Stimulated activated CD8-positive, alpha-beta memory T cell treated with anti-CD3 and anti-CD28 coated beads, Interleukin-12 subunit alpha, Interleukin-12 subunit beta, amount 100 ng/mL, for 1 hour (primary cell): ENCODE data around the gene JHY.

Source experiments
- DNase-seq: peaks from one replicate; pipeline ENCODE4 v3.0.0-alpha.2; 2020; ENCODE audit warnings: low read depth

JHY gene

DNA sequence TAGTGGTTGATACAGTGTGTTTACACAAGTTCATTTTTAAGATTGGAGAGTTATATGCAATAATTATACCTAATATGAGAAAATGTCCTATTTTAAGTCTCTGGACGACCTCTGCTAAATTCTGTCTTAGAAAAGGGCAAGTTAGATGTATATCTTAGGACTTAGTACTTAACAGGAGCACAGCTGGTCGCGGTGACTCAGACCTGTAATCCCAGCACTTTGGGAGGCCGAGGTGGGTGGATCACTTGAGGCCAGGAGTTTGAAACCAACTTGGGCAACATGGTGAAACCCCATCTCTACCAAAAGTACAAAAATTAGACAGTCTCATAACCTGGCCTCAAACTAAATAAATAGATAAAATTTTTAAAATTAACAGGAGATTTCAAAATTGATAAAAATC is 71.9 kb downstream of the JHY start:
- no peak for DNase-seq

DNA sequence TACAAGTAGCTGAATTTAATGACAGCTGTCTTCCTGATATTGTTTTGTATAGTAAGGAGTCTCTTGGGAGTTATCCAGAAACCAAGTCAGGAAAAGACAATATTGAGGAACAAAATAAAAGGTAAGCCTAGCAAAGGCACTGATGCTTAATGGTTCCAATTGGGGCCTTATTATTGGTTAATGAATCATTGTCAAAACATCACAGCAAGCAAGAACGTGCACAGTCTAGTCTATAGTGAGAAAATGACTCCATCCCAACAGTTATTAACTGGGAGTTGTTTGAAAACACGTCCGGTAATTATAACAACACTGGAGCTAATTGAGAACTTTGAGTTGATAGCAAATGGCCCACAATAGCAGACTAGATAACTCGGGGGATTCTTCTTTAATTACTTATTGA is 81.4 kb downstream of the JHY start:
- DNase-seq, result no peak

DNA sequence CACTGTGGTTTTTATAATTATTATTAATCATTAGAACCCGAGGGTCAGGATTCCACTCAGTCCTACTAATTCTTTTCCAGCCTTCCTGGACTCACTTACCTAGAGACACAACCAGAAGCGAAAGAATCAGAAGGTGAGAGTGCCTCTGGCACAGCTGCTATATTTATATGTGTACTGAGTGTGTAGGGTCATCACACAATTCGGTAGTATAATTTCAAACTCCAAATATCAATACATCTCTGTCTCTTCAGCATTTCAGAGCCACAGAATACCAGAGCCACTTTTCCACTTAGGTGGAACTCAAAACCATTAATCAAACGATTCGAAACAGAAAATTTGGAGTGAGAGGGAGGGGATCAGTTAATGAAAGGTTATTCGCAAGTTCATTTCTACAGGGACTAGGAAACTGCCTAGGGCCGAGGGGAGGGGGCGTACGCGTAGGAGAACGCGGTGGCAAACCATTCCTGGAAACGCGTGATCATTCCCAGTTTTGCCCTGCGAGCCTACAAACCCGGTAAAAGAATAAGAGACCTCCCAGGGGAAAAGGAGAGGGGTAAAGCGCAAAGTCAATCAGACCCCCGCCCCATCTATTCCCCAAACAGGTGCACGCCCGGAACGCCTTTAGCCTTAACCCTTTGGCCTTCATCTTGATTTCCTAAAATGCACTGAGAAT is 93.6 kb downstream of the JHY start:
- no peak for DNase-seq

DNA sequence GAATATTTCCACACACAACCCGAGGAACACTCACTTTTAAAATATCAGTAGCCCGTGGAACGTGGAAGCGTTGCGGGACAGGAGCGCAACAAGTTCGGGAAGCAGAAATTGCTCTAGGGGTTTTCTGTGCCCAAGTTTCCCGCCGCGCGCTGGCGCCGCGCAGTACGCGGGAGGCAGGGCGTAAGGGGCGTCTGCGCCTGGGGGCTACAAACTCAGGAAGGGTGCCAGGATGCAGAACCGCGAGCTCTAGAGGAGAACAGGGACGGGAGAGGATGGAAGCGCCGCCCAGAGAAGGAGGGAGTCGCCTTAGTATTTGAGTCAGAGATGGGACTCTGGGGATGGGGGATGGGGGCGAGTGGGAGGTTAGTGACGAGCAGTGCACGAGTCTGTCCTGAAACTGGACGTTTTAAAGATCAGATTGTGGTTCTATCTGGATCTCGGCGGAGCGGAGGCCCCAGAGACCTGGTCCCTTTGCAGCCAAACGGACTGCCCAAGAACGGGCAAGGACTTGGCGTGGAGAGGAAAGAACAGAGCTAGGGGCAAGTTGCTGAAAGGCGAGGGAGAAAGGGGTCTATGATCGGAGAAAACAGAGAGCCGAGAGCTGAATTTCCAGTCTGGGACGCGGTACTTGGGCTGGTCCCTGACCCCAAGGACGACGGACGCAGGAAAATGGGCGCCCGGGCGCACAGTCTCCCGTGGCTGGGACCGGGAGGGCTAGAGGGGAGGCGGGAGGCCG is 94.3 kb downstream of the JHY start:
- DNase-seq, result no peak

DNA sequence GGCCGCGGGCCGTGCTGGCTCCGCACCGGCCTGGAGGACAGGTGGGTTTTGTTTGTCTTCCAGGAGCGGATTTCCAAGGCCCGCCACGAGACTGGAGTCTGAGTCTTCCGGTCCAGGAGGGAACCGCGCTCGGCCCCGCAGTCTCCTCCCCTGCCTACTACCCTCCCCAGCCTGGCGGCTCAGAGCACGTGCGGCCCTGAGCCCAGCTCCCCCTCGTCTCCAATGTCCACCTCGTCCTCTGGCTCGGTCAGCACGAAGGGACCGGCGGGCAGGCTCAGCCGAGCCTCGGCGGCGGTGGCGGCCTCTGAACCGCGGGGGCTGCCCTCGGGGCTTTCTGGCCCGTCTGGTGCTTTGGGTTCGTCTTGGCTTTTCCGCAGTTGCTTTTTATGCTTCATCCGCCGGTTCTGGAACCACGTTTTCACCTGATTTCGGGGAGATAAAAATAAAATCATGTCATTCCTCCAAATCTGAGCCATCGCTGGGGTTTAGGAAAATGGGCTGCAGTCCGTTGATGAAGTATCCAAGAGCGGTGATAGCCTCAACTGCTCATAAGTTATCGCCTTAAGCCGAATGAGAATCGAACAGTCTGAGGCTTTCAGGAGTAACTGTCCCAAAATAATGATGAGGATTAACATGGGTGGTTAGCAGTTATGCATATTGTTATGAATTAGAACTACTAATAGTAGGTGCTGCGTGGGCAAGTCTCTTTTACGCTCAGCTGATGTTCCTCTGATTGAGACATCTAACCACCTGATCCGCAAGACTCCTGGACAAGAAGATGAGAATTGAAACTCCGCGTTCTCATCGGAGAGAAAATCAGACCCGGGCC is 95.1 kb downstream of the JHY start:
- DNase-seq, result no peak

DNA sequence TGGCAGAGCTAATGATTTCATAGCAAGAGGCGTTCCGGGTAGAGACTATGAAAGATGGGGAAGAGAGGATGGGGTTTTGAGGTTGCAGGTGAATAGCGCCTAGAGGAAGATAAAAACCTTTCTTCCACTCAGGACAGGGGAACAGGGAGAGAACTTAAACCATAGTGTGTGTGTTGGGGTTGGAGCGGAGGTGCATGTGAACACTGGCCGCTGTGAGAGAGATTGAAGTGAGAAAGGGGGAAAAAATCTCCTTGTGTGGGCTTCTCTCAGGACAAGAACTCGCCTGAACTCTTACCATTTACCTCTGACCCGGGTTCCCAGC is 95.7 kb downstream of the JHY start:
- no peak for DNase-seq

DNA sequence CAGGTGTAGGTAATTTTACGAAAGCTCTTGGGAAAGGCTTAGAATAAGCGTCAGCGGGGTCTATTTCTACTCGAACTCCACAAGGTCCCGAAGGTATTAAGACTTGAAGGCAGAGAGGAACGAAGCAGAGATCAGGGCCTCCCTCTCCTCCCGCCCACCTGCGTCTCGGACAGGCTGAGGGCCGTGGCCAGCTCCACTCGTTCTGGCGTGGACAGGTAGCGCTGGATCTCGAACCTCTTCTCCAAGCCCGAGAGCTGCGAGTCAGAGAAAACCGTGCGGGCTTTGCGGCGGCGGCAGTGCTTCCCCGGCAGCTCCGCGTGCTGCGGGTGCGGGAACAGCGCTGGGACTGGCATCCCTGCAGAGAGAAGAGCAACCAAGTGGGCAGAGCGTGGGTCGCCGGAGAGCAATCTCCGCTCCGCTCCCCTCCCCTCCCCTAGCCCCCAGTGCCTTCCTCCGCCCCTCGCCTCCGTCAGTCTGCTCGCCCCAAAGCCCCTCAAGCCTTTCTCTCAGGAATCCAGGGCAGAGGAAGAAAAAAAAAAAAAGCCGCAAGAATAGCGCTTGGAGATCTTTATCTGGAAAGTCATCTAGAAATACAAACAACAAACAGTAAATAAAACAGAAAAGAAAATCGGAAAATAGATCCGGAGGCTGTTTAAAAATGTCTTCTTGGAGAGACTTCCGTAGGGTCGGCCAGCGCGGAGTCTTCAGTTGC is 96.7 kb downstream of the JHY start:
- no peak for DNase-seq

DNA sequence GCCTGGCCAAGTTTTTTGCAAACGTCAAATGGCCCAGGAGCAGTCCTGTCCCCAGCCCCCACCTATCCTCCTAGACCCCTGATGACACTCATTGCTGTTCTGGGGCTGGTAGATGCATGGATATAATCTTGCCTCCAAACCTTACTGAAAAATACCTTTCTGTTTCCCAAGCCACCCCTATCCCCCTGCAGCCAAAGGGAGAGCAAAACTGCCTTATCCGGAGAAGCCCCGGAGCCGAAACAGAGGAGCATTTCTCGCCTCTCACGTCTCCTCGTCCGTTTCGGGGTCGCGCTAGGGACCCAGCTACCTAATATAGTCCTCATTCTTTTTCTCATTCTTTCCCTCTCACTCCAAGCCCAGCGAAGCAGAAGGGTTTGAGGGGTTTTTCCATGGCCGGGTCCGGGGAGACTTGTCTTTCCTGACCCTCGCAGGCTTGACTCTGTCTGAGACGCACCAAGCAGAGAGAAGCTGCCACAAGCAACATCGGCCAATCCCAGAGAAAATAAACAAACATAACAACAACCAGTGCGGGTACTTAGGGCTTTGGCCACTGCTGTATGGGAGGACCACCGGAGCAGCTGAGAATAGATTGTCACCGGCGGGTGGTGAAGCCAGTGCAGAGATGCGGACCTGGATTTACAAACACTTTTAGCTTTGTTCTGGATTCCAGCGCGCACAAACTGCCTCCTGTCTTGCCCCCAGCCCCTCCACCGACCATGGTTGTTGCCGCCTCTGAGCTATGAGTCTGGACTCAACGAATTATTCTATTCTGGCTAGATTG is 97.4 kb downstream of the JHY start:
- DNase-seq, result no peak

DNA sequence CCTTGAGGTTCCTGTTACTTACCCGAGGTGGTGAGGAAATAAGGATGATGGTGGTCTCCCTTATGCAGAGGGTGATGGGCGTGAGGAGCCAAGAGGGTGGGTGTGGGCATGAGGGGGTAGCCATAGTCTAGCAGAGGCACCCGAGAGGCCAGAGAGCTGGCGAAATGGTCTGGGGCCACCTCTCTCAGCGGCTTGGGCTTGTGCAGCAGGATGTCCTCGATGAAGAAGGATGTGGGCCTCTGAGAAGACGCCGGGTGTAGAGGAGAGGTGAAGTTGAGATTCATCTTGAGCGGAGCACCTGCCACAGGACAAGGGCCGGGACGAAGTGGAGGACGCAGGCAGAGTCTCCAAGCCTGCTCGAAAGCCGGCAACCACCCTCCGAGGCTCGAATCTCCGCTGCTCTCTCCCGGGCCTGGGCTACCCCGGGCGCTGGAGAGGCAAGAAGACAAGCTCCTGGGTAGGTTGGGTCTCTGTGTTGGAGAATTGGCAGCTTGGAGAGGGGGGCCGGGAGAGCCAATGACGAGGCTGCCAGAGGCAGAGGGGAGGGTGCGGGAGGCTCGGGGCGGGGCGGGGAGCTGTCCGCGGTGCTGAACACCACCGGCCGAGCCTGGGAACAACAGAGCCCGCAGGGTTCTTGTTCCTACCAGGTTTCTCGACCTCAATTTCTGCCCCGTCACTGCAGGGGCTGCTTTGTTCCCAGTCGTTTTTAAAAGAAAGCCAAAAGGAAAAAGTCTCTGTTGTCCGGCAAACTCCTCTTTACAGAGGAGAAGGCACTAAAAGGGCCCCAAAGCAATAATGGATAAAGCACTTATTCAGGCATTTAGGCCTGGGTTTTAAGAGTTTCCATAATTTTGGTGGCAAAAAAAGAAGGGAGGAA is 99.1 kb downstream of the JHY start, which contains the start of gene BSX:
TSS of gene BSX (minus strand) at position 447 of the 877 bp plus-strand sequence. CDS start at position 284, 163 bp downstream.
- peak; percentile 14 for DNase-seq

DNA sequence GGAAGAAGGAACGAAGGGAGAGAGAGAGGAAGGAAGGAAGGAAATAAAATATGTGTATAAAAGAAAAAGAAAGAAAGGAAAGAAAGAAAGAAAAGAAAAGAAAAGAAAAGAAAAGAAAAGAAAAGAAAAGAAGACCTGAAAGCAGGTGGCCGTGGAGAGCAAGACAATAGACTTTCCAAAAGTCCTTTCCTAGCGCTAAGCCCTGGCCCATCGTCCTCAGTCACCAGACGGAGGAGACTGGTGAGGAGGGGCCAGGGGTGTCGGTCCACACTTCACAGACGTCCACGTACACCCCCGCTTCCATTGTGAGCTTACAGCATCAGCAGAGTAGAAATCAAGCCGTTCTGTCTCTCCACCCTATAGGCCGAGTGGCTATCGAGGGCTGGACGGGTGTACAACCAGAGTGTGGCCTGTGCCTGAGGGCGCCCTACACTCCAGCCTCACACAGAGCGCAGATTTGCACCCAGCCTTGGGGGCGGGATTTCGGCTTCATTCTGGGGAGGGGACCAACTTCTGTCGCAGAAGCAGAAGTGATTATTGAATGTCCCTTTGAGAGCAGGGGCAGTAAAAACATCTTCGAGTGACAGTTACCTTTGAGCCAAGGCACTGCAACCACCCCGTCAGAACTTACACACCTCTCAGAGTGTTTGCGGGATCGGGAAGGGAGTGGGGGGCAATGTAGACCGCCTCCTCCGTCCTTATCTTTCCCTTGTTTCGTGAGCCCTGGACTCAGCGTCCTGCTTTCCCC is 101.1 kb downstream of the JHY start:
- DNase-seq, result no peak

DNA sequence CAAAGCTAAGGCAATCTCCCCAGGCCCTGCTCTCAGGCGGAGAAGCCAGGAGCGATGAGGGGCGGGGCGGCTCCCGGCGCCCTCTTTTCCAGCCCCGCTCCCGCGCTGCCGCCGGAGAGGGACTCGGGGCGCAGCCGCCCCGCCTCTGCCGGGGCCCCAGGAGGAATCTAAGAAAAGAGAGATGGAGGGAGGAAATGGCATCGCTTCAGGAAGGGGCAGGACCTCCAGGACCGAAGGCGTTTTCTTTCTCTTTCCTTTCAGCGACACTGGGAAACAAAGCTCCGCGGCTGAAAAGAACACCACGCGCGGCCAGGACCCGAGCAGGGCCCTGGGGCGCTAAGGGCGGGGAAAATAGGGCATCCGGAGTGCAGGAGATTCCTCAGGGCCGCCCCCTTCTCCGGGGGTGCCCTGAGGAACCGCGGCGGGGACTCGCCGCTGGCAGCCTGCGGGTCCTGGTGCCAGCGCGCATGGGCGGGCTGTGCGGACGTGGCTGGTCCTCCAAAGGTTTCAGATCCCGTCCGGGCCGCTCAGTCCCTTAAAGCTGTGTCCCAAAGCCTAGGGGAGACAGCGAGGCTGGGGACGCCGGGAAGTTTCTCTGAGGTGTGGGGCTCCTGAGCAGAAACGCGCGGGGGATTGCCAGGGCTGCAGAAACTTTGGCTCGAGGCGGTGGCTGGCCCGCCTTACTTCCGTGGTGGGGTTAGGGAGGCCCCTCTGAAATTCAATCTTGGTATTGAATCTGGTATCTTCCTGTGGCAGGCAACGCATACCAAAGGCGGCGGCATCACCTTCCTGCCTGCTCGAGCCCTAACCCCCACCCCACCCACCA is 101.8 kb downstream of the JHY start:
- DNase-seq, result no peak

DNA sequence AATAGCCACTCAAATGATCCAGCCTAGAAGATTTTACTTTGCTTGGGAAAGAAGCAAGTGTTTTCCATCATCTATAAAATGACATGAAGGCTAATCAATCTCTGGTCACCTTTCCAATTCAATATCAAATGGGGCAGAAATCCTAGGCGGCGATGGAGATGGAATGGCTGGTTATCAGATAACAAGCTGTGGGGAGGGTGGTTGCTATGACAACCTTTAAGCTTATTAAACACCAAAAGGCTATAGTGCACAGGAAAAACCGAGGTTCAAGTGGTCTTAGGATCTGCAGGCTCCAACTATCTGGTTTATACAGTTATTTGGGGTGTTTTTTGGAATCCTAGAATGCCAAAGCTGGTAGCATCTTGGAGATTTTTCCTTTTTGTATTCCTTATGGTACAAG is 113.0 kb downstream of the JHY start:
- no peak for DNase-seq

DNA sequence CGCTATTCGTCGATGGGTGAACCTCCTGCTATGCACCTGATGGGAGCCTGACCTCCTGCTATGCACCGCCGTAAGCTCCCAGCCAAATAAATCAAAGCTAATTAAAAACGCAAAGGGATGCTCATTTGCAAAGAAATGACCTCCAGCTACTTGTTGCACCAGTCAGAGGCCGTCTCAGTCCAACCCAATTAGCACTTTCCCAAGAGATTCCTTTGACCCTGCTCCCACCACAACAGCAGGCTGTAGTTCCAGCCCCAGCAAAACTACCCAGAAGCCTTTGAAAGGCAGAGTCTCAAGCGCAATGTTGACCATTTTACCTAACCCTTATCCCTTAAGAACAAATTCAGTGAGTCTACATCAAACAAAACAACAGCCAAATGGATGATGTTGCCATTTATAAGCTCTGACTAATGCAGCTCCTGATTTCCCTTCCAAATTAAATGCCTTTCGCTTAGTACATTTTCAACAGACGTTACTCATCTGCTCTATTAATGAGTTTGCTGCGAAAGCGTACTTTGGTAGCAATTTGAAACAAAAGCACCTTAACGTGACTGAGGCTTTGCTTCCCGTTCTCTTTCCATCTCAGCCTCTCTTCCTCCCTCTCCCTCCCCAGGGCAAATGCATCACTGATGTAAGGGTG is 116.3 kb downstream of the JHY start:
- DNase-seq, result no peak

DNA sequence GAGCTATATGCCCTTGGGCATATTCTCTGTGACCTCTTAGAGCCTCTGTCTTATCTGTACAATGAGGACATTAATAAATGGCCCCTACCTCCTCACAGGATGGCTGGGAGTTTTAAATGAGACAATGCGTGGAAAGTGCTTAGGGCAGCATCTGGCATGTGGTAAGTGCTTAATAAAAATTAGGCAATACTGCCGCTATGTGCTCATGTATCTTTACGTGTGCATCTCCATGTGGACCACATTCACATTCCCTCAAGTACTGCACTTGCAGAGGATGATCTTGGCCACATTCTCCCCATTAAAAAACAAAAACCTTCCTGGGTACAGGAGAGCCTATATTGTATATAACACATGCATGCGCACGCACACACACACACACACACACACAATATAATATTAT is 118.2 kb downstream of the JHY start:
- no peak for DNase-seq

DNA sequence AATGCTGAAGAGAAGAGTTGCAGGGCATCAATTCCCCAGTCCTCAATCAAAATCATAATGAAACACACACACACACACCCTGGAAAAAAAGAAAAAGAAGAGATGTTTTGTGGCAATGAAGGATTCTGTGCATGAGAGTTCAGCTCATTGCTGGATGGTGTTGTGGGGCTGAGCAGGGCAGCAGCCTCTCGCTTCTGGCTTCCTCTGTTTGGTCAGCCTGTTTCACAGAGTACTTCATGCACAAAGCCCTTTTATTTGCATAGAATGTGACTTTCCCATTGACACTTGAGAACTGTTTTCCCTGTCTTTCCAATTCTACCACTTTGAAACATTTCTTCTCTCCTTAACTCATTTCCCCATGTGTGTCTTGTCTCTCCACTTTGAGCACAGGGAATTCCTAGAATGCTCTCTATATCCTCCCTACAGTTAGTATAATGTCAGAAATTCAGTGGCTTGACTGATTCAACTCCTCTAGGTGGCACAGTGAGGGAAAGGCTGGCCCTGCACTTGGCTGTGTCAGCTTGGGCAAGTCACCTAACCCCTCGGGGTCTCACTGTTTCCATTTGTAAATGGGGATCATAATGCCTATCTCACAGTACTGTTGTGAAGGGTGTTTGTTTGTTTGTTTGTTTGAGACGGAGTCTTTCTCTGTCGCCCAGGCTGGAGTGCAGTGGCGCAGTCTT is 124.4 kb downstream of the JHY start:
- no peak for DNase-seq
